ENCODE measurements around the gene BPGM.

DNA sequence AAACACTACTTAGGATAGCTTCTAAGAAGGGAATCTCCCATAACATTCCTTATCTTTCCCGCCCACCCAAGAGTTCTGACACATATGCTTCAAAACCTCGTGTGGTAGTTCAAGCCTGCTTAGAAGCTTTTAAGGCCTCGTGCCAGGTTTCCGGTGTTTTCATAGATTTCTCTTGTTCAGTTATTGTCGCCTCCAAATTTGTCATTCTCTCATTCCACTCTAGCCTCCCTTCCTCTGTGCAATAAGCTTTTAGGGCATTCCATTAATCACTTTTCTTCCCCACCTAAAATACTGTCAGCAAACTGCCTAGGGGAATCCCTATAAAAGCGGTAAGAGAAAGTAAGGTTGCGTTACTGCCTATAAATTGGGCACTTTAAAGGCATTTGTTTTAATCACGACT, 718 bp upstream of the BPGM start:
- TF ChIP-seq, protein P1, sequence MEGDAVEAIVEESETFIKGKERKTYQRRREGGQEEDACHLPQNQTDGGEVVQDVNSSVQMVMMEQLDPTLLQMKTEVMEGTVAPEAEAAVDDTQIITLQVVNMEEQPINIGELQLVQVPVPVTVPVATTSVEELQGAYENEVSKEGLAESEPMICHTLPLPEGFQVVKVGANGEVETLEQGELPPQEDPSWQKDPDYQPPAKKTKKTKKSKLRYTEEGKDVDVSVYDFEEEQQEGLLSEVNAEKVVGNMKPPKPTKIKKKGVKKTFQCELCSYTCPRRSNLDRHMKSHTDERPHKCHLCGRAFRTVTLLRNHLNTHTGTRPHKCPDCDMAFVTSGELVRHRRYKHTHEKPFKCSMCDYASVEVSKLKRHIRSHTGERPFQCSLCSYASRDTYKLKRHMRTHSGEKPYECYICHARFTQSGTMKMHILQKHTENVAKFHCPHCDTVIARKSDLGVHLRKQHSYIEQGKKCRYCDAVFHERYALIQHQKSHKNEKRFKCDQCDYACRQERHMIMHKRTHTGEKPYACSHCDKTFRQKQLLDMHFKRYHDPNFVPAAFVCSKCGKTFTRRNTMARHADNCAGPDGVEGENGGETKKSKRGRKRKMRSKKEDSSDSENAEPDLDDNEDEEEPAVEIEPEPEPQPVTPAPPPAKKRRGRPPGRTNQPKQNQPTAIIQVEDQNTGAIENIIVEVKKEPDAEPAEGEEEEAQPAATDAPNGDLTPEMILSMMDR (IDR thresholded peaks at IDR 0.05) = no peak
- TF ChIP-seq POLR2A (IDR thresholded peaks at IDR 0.05) = no peak
